HG02943 (cell line): ENCODE data around the gene BRWD1.

ENCODE experiments used
- ATAC-seq: cut with Tn5 transposase; IDR thresholded peaks from one replicate; pipeline ENCODE4 v1.9.1; 2021; ENCODE audit warnings: mild to moderate bottlenecking, low read depth, moderate library complexity; ENCODE audit not compliant: unreplicated experiment

BRWD1 gene

DNA sequence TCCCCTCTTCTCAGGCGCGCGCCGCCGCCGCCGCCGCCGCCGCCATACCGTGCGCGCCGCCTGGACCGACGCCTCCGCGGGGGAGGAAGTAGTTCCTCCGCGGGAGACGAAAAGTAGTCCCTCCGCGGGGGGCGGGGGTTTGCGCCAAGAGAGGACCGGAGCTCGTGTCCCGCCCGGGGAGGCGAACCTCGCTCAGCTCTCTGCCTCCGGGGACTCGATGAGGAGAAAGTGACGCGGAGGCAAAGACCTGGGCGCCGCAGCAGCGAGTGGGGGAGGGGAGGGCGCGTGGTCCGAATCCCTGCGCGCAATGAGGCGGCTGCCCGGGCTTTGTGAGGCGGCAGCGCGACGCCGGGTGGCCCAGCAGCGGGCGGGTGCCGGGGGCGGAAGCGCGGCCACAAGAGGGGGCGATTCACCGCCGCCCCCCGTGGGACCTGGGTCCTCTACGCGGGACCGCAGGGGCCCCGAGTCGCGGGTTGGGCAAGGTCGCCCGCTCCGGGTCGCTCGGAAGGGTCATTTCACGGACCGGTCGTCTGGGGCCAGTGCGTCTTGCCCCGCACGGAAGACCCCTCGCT lies at the start of gene BRWD1:
Gene BRWD1 (minus strand): TSS at position 62 of the 572 bp plus-strand sequence. CDS start 141 bp downstream, outside the sequence.
- ATAC-seq: peak; percentile 46

DNA sequence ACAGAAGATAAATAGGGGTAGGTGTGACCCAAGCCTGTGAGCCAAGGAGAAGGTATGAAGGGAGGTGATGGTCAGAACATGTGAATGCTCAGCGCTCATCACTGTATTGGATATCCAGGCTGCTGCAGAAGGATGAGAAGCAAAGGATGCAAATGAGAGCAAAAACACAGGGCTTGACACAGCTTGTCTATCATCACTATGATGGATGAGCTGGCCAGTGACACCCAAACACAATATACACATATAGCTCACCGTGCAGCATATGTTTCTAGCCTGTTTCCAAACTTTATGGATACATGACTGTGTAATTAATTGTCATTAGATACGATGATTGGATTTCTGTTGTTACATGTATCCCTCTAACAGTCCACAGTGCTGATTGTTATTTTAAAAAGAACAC lies 49.3 kb upstream of the BRWD1 start:
- ATAC-seq: no peak

- no peak for ATAC-seq
Observed at GRCh38 chr21:39359382-39359781, 46.0 kb upstream of the BRWD1 start.

- ATAC-seq: no peak
Observed at GRCh38 chr21:39353295-39353694, 39.9 kb upstream of the BRWD1 start.

DNA sequence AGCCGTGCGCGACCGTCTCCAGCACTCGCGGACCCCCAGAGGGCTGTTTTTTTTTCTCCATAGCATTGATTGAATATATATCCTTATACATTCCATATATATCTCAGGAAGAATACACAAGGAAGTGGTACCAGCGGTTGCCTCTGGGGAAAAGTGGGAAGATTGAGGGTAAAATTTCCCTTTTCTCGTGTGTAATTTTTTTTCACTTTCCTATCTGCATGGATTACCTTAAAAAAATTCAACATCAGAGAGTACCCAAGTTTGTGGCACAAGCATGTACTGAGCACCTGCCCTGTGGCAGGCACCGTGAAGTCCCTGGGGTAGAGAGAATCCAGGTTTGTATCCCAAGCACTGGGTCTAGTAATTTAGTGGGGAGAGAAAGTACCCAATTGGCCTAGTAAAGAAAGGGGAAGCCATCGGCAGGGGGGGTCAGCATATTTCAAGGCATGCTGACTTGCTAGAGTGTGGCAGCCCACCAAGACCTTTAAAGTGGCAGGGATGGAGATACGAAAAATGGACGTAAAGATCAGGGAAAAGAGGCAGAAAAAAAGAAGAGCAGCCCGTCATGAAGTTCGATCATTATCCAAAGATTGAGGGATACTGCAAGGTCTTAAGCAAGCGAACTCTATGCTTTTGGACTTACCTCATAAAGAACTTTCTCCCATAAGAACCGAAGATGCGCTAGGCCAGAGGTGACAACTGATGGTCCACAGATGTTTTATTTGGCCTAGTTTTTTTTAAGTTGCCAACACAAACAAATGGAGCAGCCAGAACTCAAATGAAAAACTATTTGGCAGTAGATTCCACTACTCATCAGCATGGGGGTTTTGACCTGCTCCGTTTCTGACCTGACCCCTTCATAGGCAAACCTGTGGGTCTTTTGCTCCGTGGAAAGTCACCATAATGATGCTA lies 36.9 kb upstream of the BRWD1 start:
- no peak for ATAC-seq

DNA sequence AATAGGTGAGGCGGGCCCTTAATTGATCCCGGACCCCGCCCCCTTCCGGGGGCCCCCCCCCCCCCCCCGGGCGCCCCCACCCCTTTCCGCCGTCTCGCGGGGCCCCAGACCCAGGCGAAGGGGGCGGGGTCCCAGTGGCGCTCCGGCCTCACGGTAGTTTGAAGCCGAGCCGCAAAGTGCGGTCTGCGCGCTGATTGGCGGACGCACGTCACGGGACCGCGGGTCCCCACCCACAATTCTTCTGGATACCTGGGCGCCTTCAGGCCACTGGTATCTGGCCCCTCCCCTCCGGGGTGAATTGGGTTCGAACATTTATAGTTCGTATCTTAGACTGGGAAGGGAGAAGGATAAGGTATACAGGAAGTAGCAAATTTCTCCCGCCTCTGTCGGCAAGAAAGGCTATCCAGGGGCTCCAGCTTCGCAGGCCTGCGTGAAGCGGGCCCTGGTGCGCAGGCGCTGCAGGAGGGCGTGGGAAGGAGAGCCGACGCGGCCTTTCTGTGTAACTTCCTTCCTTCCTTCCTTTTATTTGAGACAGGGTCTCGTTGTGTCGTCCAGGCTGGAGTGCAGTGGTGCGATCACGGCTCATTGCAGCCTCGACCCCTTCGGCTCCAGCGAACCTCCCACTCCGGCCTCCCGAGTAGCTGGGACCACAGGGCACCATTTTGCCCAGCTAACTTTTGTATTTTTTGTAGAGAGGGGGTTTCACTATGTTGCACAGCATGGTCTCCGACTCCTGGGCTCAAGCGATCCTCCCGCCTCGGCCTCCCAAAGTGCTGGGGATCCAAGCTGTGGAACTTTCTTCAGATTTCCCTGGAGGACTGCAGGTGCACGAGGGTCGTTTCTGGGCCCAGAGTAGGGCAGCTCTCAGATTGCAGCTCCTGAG lies 36.0 kb upstream of the BRWD1 start:
- ATAC-seq: peak; percentile 90

DNA sequence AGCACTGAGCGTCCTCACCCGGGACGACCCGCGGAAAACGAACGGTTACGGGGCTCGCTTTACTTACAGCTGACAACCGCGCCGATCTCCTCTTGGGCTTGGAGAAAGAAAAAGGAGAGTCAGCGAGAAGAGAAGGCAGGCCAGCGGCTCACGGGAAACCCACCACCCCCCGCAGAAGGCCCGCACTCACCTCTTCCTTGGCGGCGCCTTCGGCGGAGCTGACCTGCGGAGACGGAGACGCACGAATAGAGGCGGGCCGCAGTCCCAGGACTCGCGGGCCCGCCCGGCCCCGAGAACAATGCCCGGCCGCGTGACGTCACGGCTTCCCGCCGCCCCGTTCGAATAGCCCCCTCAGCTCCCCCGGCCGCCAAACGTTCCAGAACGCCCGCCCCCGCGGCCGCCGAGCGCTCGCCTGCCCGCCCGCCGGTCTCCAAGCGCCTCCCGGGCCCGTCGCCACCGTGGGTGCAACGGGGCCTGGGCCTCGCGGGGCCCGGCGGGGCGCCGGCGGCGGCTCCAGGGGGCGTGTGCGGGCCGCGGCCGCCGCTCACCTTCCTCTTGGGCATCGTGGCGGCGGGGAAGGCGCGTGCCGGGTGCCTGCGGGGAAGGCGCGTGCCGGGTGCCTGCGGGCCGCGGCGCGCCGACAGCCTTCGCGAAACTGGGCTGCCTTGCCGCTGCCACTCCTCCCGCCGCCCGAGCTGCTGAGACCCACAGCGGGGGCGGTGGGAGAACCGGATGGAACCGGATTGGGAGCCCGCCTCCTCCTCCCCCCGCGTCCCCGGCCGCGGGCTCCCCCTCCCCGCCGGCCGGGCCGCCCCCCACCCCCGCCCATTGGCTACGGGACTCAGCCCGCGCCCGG lies 35.2 kb upstream of the BRWD1 start, which contains the start of gene HMGN1:
Gene HMGN1 (minus strand): TSS at position 734 of the 856 bp plus-strand sequence. CDS start 171 bp downstream, at position 563.
- ATAC-seq: peak; percentile 44

DNA sequence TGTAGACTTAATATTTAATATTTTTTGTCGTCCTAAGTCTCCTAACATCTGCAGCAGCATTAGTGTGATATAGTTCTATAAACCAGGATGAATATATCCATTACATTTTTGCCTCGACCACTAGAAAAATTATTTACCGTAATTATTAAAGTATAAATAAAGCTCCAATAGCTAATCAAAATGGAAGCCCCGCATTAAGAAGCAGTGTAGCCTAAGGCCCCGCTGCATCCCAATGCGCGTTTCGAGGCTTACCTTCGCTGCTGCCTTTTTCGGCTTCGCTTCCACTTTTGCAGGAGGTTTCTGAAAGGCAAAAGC lies 34.6 kb upstream of the BRWD1 start:
- no peak for ATAC-seq

DNA sequence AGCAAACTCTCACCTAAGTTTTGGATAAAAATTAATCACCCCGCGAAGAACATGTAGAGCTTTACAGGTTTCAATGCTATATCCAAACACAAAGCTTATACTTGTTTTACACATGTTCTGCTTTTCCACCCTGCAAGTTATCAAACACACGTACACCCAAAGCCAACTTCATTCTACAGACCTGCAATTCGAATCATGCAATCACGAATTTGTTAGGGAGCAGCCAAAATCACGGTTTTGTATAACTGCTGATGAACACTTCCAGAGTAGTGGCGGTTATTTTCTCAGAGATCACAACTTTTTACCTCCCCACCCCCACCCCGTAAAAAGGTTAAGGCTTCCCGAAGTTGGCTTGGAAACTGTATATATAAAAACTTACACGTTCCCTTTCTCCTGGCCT lies 34.1 kb upstream of the BRWD1 start:
- no peak for ATAC-seq

- no peak for ATAC-seq
Observed at GRCh38 chr21:39346671-39347331, 33.4 kb upstream of the BRWD1 start.

- no peak for ATAC-seq
Observed at GRCh38 chr21:39346206-39346605, 32.8 kb upstream of the BRWD1 start.

DNA sequence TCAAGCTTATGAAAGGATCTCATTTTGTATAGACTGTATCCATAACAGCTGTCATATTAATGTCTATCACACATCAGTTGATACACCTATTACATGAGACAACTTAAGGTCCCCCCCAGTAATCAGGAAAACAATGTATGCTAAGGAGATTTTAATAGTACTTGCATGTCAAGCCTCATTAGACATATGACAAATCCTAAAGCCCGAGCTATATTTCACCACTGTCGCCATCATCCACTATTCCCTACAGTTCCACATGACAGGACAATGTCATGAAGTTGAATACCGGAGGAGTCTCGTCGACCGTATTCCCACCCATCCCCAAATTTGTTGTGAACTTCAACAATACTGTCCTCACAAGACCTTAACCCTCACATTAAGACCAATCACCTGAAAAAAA lies 32.0 kb upstream of the BRWD1 start:
- ATAC-seq: no peak

DNA sequence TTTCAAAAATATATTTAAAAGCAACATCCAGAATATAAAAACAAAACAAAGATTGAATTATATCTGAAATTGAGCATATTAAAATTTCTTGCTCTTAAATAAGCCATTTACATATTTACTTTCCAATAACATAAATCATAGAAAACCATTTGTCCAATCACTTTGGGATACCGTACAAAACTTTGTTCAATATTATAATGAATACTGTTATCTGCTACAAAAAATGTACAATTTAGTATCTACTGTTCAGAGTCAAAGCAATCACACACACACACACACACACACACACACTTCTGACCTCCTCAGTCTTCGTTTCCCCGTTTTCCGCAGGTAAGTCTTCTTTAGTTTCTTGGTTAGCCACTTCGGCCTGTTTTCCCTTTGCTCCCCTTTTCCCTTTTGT lies 31.4 kb upstream of the BRWD1 start:
- no peak for ATAC-seq

GRCh38 chr21:39341249-39341923 lies 28.0 kb upstream of the BRWD1 start:
- no peak for ATAC-seq

GRCh38 chr21:39340687-39341086 lies 27.3 kb upstream of the BRWD1 start:
- no peak for ATAC-seq

DNA sequence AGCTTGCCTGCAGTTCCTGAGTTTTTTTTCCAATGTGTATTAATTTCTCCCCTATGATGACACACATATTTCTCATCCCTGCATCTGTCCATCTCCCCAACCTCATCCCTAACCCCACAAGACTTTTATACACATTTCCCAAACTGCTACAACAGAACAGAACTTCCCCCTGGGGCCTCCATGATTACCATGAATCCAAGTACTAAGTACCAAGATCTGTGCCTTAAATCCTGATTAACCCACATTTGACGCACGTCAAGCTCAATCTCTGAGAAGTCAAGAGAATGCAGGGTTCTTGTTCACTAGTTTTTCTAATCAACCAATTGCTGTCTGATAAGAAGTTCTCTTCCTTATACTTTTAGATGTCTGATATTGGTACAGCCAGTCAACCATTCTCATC lies 25.8 kb upstream of the BRWD1 start:
- ATAC-seq: no peak

GRCh38 chr21:39336457-39337008 lies 23.1 kb upstream of the BRWD1 start:
- ATAC-seq: no peak

DNA sequence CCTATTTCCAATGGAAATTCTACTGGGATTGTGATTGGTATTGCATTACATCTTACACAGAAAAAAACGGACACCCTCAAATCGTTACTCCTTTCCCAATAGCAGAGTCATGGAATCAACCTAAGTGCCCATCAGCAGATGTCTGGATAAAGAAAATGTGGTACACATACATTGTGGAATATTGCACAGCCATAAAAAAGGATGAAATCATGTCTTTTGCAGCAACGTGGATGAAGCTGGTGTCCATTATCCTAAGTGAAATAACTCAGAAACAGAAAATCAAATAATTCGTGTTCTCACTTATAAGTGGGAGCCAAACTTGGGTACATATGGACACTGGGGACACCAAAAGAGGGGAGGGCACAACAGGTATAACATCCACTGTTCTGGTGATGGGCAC lies 21.2 kb upstream of the BRWD1 start:
- no peak for ATAC-seq

DNA sequence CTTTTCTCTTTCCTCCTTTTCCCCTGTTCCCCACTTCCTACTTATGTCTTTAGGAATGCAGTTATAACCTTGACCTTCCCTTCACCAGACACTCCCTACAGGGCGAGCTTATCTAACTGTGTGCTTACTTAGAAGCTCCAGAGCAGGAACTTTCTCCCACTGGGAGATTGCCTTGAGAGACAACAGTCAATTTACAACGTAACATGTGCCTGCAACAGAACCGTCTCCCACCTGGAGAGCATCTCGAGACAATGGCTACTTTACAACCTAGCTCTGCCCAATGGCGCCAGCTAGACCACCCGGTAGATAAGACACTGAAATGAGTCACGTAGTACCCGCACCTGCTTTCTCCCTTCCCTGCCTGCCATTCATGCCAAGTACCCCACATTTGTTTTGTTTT lies 18.7 kb upstream of the BRWD1 start:
- no peak for ATAC-seq
